ENCODE data around the gene CXorf65. TPM values are rescaled to one million over a fixed set of nuclear protein-coding genes. Genes with fewer than 3 reads are reported as not detected.
A peak's percentile ranks its signal among the peaks of the same experiment; 100 is the strongest.

The CXorf65 gene
- total RNA-seq (10 to 100 TPM; 45.1 to 51.6 TPM), polyA plus RNA-seq (1 to 10 TPM; 3.1 to 7.4 TPM)

DNA sequence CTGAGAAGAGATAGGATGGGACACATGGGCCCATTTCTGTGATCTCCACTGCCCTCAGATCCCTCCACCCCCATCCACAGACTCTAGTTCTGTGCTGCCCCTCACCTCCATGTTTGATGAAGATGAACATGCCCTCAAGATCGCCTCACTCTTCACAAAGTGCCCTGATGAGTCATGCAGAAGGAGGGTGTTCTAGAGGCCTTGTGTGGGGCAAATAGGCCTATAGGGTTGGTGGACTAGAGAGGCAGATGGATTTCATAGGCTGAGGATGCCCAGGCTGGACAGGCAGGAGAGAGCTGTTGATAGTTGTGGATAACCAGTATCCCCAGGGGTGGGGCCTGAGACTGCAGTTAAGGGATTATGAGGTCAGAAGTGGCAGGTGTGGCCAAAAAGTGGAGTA is at the start of gene CXorf65:
Gene CXorf65 (minus strand): TSS at position 314 of the 400 bp plus-strand sequence. CDS start 184 bp downstream, at position 130.
- intact Hi-C loops (cut with micrococcal nuclease), result no loop called here
- no peaks in the 10 kb centered on the region for H3K9me3 ChIP-seq (ENCODE audit: control insufficient read depth in 1 of 2, low read length in 2 of 2)
- peaks cover 40 to 88% (median 77%) of the 10 kb centered on the region in 4 donors for H3K4me1 Mint-ChIP-seq
- peak within 1 kb of the TSS; percentile 94 to 99 (median 98) for H3K27ac Mint-ChIP-seq
- H3K4me3 Mint-ChIP-seq, result peak within 1 kb of the TSS; percentile 54 to 99 (median 92)
- ChIA-PET POLR2A (ENCODE audit: partially characterized antibody) (interaction anchor here (1.4 to 3.4 kb wide), 4 partner anchors 10 to 76 kb away, joined by 3 to 38 read pairs (median 6); partner anchors contain the start of genes FOXO4 and MED12), CTCF (ENCODE audit: partially characterized antibody) (interaction anchor here (1.6 to 3.4 kb wide), 2 partner anchors 22 to 24 kb away, joined by 3 to 16 read pairs; no protein-coding TSS in a partner anchor)
- no peaks in the 10 kb centered on the region for H3K27me3 Mint-ChIP-seq
- peak in 1 of 5 donors; percentile 58 for DNase-seq
- peak within 1 kb of the TSS in 1 of 2 donors; percentile 93 for H3K4me3 ChIP-seq (ENCODE audit: low read length in 2 of 2)
- H3K4me1 ChIP-seq (ENCODE audit: insufficient read depth, low read length), result peaks cover 74% of the 10 kb centered on the region
- peaks cover 19% of the 10 kb centered on the region for H3K36me3 ChIP-seq (ENCODE audit: insufficient read depth, low read length)
- no peaks in the 10 kb centered on the region for H3K9me3 Mint-ChIP-seq
- peaks cover 55 to 57% of the 10 kb centered on the region in 2 donors for H3K36me3 Mint-ChIP-seq
- no peaks in the 10 kb centered on the region for H3K27me3 ChIP-seq (ENCODE audit: insufficient read depth, low read length)
- H3K27ac ChIP-seq (ENCODE audit: low read depth, low read length), result peak within 1 kb of the TSS; percentile 96

DNA sequence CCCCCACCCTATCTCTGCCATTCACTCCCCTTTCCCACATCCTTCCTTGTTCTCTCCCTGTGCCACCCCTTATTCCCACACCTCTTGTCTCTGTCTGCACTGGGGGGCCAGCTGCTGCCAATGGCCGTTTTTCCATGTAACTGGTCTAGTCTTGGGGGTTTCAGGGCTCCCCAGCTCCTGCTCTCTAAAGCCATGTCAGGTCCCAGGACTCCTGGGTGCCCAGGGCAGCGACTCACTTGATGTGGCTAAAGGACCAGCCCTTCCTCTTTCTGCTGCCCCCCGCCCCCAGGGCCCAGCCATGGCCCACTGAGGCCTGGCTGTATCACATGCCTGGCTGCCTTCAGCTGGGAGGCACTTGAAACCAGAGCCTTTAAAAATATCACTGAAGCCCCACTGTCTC is 48.1 kb upstream of the CXorf65 start:
- Histone ChIP-seq H3K27ac (ENCODE audit: low read depth, low read length) (no peak overlapping the region), H3K27me3 (ENCODE audit: insufficient read depth, low read length) (no peaks in the 10 kb centered on the region), H3K9me3 (ENCODE audit: control insufficient read depth in 1 of 2, low read length in 2 of 2) (no peaks in the 10 kb centered on the region), H3K4me3 (ENCODE audit: low read length in 2 of 2) (no peak overlapping the region), H3K4me1 (ENCODE audit: insufficient read depth, low read length) (peaks cover 8% of the 10 kb centered on the region), H3K36me3 (ENCODE audit: insufficient read depth, low read length) (no peaks in the 10 kb centered on the region)
- Mint-ChIP-seq H3K27ac (peak overlapping the region in 2 of 7 donors; percentile 57 to 58), H3K27me3 (no peaks in the 10 kb centered on the region), H3K36me3 (peaks cover 0 to 13% of the 10 kb centered on the region in 2 donors), H3K4me1 (peaks cover 4 to 13% (median 10%) of the 10 kb centered on the region in 4 donors), H3K4me3 (no peak overlapping the region), H3K9me3 (peaks cover 0 to 2% (median 0%) of the 10 kb centered on the region in 8 donors)
- no peak for DNase-seq
- intact Hi-C loops (cut with micrococcal nuclease), result no loop called here
- CTCF ChIA-PET (ENCODE audit: partially characterized antibody), result no interaction called here
- POLR2A ChIA-PET (ENCODE audit: partially characterized antibody), result no interaction called here

DNA sequence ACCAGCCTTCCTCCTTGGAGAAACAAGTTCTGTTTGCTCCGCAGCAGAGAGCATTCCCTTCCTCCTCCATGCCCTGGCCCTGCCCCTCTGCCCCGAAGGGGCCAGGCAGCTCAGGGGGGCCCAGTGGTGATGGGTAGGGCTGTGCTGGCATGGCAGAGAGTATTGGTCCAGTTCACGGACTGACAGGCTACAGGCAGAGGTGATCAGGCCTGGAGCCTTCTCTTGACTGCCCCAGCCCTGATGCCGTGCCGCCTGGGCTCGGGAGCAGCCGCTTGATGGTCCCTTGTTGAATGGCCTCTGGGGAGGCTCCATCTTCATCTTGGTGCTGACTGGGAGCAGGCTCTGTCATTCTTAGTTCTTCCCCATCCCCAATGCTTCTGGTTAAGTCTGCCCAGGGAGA is 47.7 kb upstream of the CXorf65 start:
- CTCF ChIA-PET (ENCODE audit: partially characterized antibody), result no interaction called here
- no peak overlapping the region for H3K27ac Mint-ChIP-seq
- H3K4me3 Mint-ChIP-seq, result no peak overlapping the region
- no peak overlapping the region for H3K27ac ChIP-seq (ENCODE audit: low read depth, low read length)
- H3K4me1 ChIP-seq (ENCODE audit: insufficient read depth, low read length), result peaks cover 6% of the 10 kb centered on the region
- H3K36me3 Mint-ChIP-seq, result peaks cover 0 to 10% of the 10 kb centered on the region in 2 donors
- H3K27me3 ChIP-seq (ENCODE audit: insufficient read depth, low read length), result no peaks in the 10 kb centered on the region
- POLR2A ChIA-PET (ENCODE audit: partially characterized antibody), result no interaction called here
- intact Hi-C loops (cut with micrococcal nuclease), result no loop called here
- peaks cover 1 to 9% (median 6%) of the 10 kb centered on the region in 4 donors for H3K4me1 Mint-ChIP-seq
- H3K27me3 Mint-ChIP-seq, result no peaks in the 10 kb centered on the region
- DNase-seq, result no peak
- no peaks in the 10 kb centered on the region for H3K9me3 ChIP-seq (ENCODE audit: control insufficient read depth in 1 of 2, low read length in 2 of 2)
- H3K36me3 ChIP-seq (ENCODE audit: insufficient read depth, low read length), result no peaks in the 10 kb centered on the region
- H3K9me3 Mint-ChIP-seq, result peaks cover 0 to 2% (median 0%) of the 10 kb centered on the region in 8 donors
- H3K4me3 ChIP-seq (ENCODE audit: low read length in 2 of 2), result no peak overlapping the region

DNA sequence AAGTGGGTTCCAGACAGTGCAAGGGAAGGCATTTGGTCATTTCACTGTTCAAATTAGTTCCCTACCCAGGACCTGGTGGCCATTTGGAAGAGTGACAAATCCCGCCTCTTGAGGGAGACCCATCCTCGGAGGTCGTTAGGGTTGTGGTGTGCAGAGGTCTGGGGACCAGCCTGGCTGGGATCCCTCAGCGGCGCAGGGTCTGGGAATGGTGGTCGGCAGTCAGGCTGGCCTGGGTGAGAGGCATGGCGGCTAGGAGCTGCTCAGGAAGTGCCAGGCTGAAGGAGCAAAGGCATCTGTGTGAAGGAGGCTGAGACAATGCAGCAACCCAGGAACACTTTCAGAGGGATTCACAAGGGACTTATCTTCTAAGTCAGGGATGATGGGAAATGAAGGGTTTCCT is 44.8 kb upstream of the CXorf65 start:
- H3K4me1 Mint-ChIP-seq, result peaks cover 2 to 5% (median 4%) of the 10 kb centered on the region in 4 donors
- H3K36me3 ChIP-seq (ENCODE audit: insufficient read depth, low read length), result no peaks in the 10 kb centered on the region
- no peaks in the 10 kb centered on the region for H3K9me3 ChIP-seq (ENCODE audit: control insufficient read depth in 1 of 2, low read length in 2 of 2)
- H3K36me3 Mint-ChIP-seq, result peaks cover 0 to 5% of the 10 kb centered on the region in 2 donors
- peak overlapping the region in 3 of 7 donors; percentile 35 to 76 (median 68) for H3K27ac Mint-ChIP-seq
- no peaks in the 10 kb centered on the region for H3K27me3 ChIP-seq (ENCODE audit: insufficient read depth, low read length)
- peaks cover 0 to 2% (median 0%) of the 10 kb centered on the region in 8 donors for H3K9me3 Mint-ChIP-seq
- no peak overlapping the region for H3K4me3 ChIP-seq (ENCODE audit: low read length in 2 of 2)
- H3K27ac ChIP-seq (ENCODE audit: low read depth, low read length), result no peak overlapping the region
- H3K27me3 Mint-ChIP-seq, result no peaks in the 10 kb centered on the region
- H3K4me3 Mint-ChIP-seq, result no peak overlapping the region
- CTCF ChIA-PET (ENCODE audit: partially characterized antibody), result no interaction called here
- intact Hi-C loops (cut with micrococcal nuclease), result no loop called here
- peaks cover 4% of the 10 kb centered on the region for H3K4me1 ChIP-seq (ENCODE audit: insufficient read depth, low read length)
- no peak for DNase-seq
- POLR2A ChIA-PET (ENCODE audit: partially characterized antibody), result no interaction called here

DNA sequence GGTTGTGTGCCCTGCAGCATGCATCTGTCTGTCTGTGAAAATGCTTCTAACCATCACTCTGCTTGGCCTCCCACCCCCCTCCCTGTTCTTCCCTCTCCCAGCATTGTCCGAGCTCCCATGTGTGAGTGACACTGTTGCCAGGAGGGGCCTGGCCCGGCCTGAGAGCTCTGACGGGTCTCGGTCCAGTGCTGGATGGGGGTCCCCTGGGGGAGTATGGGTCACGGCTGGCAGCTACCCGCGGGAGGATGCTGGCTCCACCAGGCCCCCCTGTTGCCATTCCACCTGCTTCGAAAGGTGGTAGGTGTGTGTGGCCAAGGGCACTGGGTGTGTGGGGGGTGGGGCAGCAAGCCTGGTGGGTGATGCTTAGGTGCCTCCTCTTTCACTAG is 41.7 kb upstream of the CXorf65 start:
- Histone ChIP-seq H3K4me1 (ENCODE audit: insufficient read depth, low read length) (peaks cover 11% of the 10 kb centered on the region), H3K36me3 (ENCODE audit: insufficient read depth, low read length) (no peaks in the 10 kb centered on the region), H3K4me3 (ENCODE audit: low read length in 2 of 2) (no peak overlapping the region), H3K27ac (ENCODE audit: low read depth, low read length) (no peak overlapping the region), H3K27me3 (ENCODE audit: insufficient read depth, low read length) (no peaks in the 10 kb centered on the region), H3K9me3 (ENCODE audit: control insufficient read depth in 1 of 2, low read length in 2 of 2) (no peaks in the 10 kb centered on the region)
- no peak for DNase-seq
- H3K27ac Mint-ChIP-seq, result no peak overlapping the region
- H3K9me3 Mint-ChIP-seq, result peaks cover 0 to 3% (median 0%) of the 10 kb centered on the region in 8 donors
- H3K4me1 Mint-ChIP-seq, result peaks cover 6 to 9% (median 8%) of the 10 kb centered on the region in 4 donors
- H3K4me3 Mint-ChIP-seq, result no peak overlapping the region
- H3K27me3 Mint-ChIP-seq, result no peaks in the 10 kb centered on the region
- H3K36me3 Mint-ChIP-seq, result peaks cover 0 to 3% of the 10 kb centered on the region in 2 donors
- intact Hi-C loops (cut with micrococcal nuclease), result no loop called here
- ChIA-PET CTCF (ENCODE audit: partially characterized antibody) (no interaction called here), POLR2A (ENCODE audit: partially characterized antibody) (interaction anchor here (1.0 to 1.3 kb wide), 2 partner anchors 30 to 45 kb away, joined by 3 read pairs; partner anchors contain the start of gene MED12)

DNA sequence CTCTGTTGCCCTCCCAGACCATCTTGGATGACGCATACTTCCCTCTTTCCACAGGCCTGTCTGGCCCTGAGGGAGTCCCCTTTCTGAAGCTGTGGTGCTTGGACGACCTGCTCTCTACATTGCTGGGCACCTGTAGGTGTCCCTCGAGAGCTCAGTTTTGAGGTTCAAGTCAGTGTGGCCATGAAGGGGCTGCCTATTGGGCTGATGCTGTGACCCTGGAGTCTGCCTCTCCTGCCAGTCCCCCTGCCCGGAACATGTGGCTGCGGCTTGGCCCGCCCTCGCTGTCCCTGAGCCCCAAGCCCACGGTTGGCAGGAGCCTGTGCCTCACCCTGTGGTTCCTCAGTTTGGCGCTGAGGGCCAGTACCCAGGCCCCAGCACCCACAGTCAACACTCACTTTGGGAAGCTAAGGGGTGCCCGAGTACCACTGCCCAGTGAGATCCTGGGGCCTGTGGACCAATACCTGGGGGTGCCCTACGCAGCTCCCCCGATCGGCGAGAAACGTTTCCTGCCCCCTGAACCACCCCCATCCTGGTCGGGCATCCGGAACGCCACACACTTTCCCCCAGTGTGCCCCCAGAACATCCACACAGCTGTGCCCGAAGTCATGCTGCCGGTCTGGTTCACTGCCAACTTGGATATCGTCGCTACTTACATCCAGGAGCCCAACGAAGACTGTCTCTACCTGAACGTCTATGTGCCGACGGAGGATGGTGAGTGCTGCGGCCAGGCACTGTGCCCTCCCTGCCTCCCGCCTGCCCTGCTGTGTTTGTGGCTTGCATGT is 41.1 kb upstream of the CXorf65 start:
- Histone ChIP-seq H3K36me3 (ENCODE audit: insufficient read depth, low read length) (no peaks in the 10 kb centered on the region), H3K9me3 (ENCODE audit: control insufficient read depth in 1 of 2, low read length in 2 of 2) (no peaks in the 10 kb centered on the region), H3K27ac (ENCODE audit: low read depth, low read length) (no peak overlapping the region), H3K4me1 (ENCODE audit: insufficient read depth, low read length) (peaks cover 11% of the 10 kb centered on the region), H3K27me3 (ENCODE audit: insufficient read depth, low read length) (no peaks in the 10 kb centered on the region), H3K4me3 (ENCODE audit: low read length in 2 of 2) (no peak overlapping the region)
- H3K27ac Mint-ChIP-seq, result no peak overlapping the region
- peaks cover 6 to 9% (median 8%) of the 10 kb centered on the region in 4 donors for H3K4me1 Mint-ChIP-seq
- H3K9me3 Mint-ChIP-seq, result peaks cover 0 to 3% (median 0%) of the 10 kb centered on the region in 8 donors
- H3K4me3 Mint-ChIP-seq, result no peak overlapping the region
- intact Hi-C loops (cut with micrococcal nuclease), result no loop called here
- H3K36me3 Mint-ChIP-seq, result peaks cover 0 to 4% of the 10 kb centered on the region in 2 donors
- ChIA-PET CTCF (ENCODE audit: partially characterized antibody) (interaction anchor here (1.1 kb wide), 1 partner anchor 19 kb away, joined by 4 read pairs; no protein-coding TSS in a partner anchor), POLR2A (ENCODE audit: partially characterized antibody) (interaction anchor here (1.0 to 1.3 kb wide), 2 partner anchors 29 to 45 kb away, joined by 3 read pairs; partner anchors contain the start of gene MED12)
- DNase-seq, result no peak
- H3K27me3 Mint-ChIP-seq, result no peaks in the 10 kb centered on the region

DNA sequence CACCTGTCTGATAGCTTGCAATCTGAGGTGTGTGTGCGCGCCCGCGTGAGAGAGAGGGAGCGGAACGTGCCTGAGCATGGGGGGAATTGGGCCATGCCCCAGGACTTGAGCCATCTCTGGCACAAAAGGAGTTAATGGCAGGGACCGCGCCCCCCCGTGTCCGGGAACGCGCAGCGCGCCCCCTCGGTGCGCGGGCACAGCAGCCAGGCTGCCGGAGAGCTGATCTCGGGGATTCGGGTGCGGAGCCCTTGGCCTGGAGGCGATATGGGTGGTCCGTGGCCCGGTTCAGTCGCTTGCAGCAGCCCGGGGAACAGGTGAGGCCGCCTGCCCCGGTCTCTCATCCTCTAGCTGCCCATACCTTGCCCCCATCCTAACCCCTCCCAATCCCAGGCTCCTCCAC is 38.1 kb upstream of the CXorf65 start, which contains the start of gene NLGN3:
Gene NLGN3 (plus strand): TSS at position 191 of the 400 bp plus-strand sequence. CDS start 2,909 bp downstream, outside the sequence.
- peaks cover 11% of the 10 kb centered on the region for H3K4me1 ChIP-seq (ENCODE audit: insufficient read depth, low read length)
- H3K9me3 Mint-ChIP-seq, result peaks cover 0 to 3% (median 0%) of the 10 kb centered on the region in 8 donors
- peaks cover 6 to 10% (median 8%) of the 10 kb centered on the region in 4 donors for H3K4me1 Mint-ChIP-seq
- intact Hi-C loops (cut with micrococcal nuclease), result no loop called here
- peaks cover 4 to 18% of the 10 kb centered on the region in 2 donors for H3K36me3 Mint-ChIP-seq
- H3K9me3 ChIP-seq (ENCODE audit: control insufficient read depth in 1 of 2, low read length in 2 of 2), result no peaks in the 10 kb centered on the region
- ChIA-PET CTCF (ENCODE audit: partially characterized antibody) (no interaction called here), POLR2A (ENCODE audit: partially characterized antibody) (interaction anchor here (1.5 kb wide), 1 partner anchor 34 kb away, joined by 4 read pairs; the partner anchor contains the start of gene IL2RG)
- H3K36me3 ChIP-seq (ENCODE audit: insufficient read depth, low read length), result no peaks in the 10 kb centered on the region
- peak within 1 kb of the TSS in 3 of 8 donors; percentile 17 to 62 (median 39) for H3K4me3 Mint-ChIP-seq
- H3K27me3 ChIP-seq (ENCODE audit: insufficient read depth, low read length), result no peaks in the 10 kb centered on the region
- no peaks in the 10 kb centered on the region for H3K27me3 Mint-ChIP-seq
- no peak within 1 kb of the TSS for H3K4me3 ChIP-seq (ENCODE audit: low read length in 2 of 2)
- DNase-seq, result no peak
- peak within 1 kb of the TSS in 4 of 7 donors; percentile 3 to 85 (median 47) for H3K27ac Mint-ChIP-seq
- no peak within 1 kb of the TSS for H3K27ac ChIP-seq (ENCODE audit: low read depth, low read length)

Measured in CD4-positive, alpha-beta memory T cell (primary cell).